Ectodermal cell (in vitro differentiated cells): ENCODE measurements around the gene CECR2.
A peak's percentile ranks its signal among the peaks of the same experiment; 100 is the strongest.

Experiments used
- H3K27ac ChIP-seq: 2 replicates; pipeline ENCODE4 v1.7.0; 2013; ENCODE audit warnings: mild to moderate bottlenecking, low read depth, low read length; ENCODE audit not compliant: insufficient read depth, poor library complexity, severe bottlenecking
- H3K27me3 ChIP-seq: 2 replicates; pipeline ENCODE4 v1.7.0; 2013; ENCODE audit warnings: mild to moderate bottlenecking, low read length; ENCODE audit not compliant: insufficient read depth, control insufficient read depth, poor library complexity, severe bottlenecking
- H3K36me3 ChIP-seq: one replicate; pipeline ENCODE4 v1.7.0; 2013; ENCODE audit warnings: low read length; ENCODE audit not compliant: control insufficient read depth, insufficient read depth
- H3K4me1 ChIP-seq: one replicate; pipeline ENCODE4 v1.7.0; 2013; ENCODE audit warnings: low read length; ENCODE audit not compliant: control insufficient read depth, insufficient read depth
- H3K4me3 ChIP-seq: 2 replicates; pipeline ENCODE4 v1.7.0; 2013; ENCODE audit warnings: low read depth, low read length, control low read depth; ENCODE audit not compliant: insufficient read depth
- H3K9me3 ChIP-seq: 2 replicates; pipeline ENCODE4 v1.7.0; 2013; ENCODE audit warnings: mild to moderate bottlenecking, low read length, moderate library complexity; ENCODE audit not compliant: control insufficient read depth
- WGBS, 2 experiments: methylation state at CpG; one replicate each; pipeline ENCODE4 v1.1.7; 2013; ENCODE audit warnings: missing lambda C conversion rate in 2 of 2; 5-methylcytosine and 5-hydroxymethylcytosine counted together

CECR2 gene

GRCh38 chr22:17436981-17437412 is 67.7 kb downstream of the CECR2 start:
- Histone ChIP-seq H3K27me3 (no peaks in the 10 kb centered on the region), H3K27ac (peak overlapping the region; percentile 95), H3K4me3 (peak overlapping the region; percentile 18), H3K4me1 (peaks cover 53% of the 10 kb centered on the region), H3K36me3 (no peaks in the 10 kb centered on the region), H3K9me3 (no peaks in the 10 kb centered on the region)
- WGBS, 2 experiments = 0% methylated on average over 8 of the region's 8 CpGs

- WGBS, 2 experiments = 98 to 100% methylated on average over 1 to 2 of the region's 2 CpGs
- peaks cover 48% of the 10 kb centered on the region for H3K4me1 ChIP-seq
Measured at GRCh38 chr22:17438026-17438425, 68.8 kb downstream of the CECR2 start.

GRCh38 chr22:17441326-17441725 is 72.1 kb downstream of the CECR2 start:
- Histone ChIP-seq H3K36me3 (peaks cover 4% of the 10 kb centered on the region), H3K27ac (no peak overlapping the region), H3K9me3 (no peaks in the 10 kb centered on the region), H3K4me1 (peaks cover 28% of the 10 kb centered on the region), H3K27me3 (no peaks in the 10 kb centered on the region), H3K4me3 (no peak overlapping the region)
- 89 to 94% methylated on average over 4 to 5 of the region's 5 CpGs for WGBS, 2 experiments

More at GRCh38 chr22:17438026-17438425, 68.8 kb downstream of the CECR2 start:
- H3K4me3 ChIP-seq = no peak overlapping the region
- no peaks in the 10 kb centered on the region for H3K36me3 ChIP-seq
- H3K27ac ChIP-seq = no peak overlapping the region
- H3K27me3 ChIP-seq = no peaks in the 10 kb centered on the region
- no peaks in the 10 kb centered on the region for H3K9me3 ChIP-seq

GRCh38 chr22:17443405-17444203 is 74.3 kb downstream of the CECR2 start:
- WGBS, 2 experiments = 87 to 89% methylated on average over 17 of the region's 17 CpGs
- Histone ChIP-seq H3K27me3 (no peaks in the 10 kb centered on the region), H3K27ac (peak overlapping the region; percentile 55)

GRCh38 chr22:17444204-17444504 is 74.9 kb downstream of the CECR2 start:
- Histone ChIP-seq H3K4me1 (peaks cover 13% of the 10 kb centered on the region), H3K27ac (no peak overlapping the region), H3K4me3 (no peak overlapping the region), H3K27me3 (no peaks in the 10 kb centered on the region), H3K9me3 (no peaks in the 10 kb centered on the region), H3K36me3 (peaks cover 4% of the 10 kb centered on the region)
- WGBS, 2 experiments = 93 to 94% methylated on average over 6 of the region's 6 CpGs

More at GRCh38 chr22:17443405-17444203, 74.3 kb downstream of the CECR2 start:
- Histone ChIP-seq H3K36me3 (peaks cover 4% of the 10 kb centered on the region), H3K4me1 (peaks cover 13% of the 10 kb centered on the region), H3K4me3 (no peak overlapping the region), H3K9me3 (no peaks in the 10 kb centered on the region)

- H3K36me3 ChIP-seq = peaks cover 4% of the 10 kb centered on the region
- H3K4me1 ChIP-seq = peaks cover 17% of the 10 kb centered on the region
- WGBS, 2 experiments = 95% methylated on average over 10 of the region's 10 CpGs
- no peak overlapping the region for H3K4me3 ChIP-seq
- no peaks in the 10 kb centered on the region for H3K27me3 ChIP-seq
- no peaks in the 10 kb centered on the region for H3K9me3 ChIP-seq
- H3K27ac ChIP-seq = no peak overlapping the region
Measured at GRCh38 chr22:17446698-17447097, 77.4 kb downstream of the CECR2 start.

GRCh38 chr22:17451316-17451715 is 82.1 kb downstream of the CECR2 start:
- Histone ChIP-seq H3K4me1 (peaks cover 4% of the 10 kb centered on the region), H3K36me3 (peaks cover 9% of the 10 kb centered on the region), H3K9me3 (no peaks in the 10 kb centered on the region), H3K4me3 (no peak overlapping the region), H3K27ac (no peak overlapping the region), H3K27me3 (no peaks in the 10 kb centered on the region)
- 93% methylated on average over 5 of the region's 5 CpGs for WGBS, 2 experiments

GRCh38 chr22:17460895-17461294 is 91.6 kb downstream of the CECR2 start:
- H3K4me1 ChIP-seq = peaks cover 7% of the 10 kb centered on the region
- H3K4me3 ChIP-seq = no peak overlapping the region
- no peaks in the 10 kb centered on the region for H3K36me3 ChIP-seq
- H3K27ac ChIP-seq = no peak overlapping the region
- no peaks in the 10 kb centered on the region for H3K9me3 ChIP-seq
- 87 to 94% methylated on average over 5 to 6 of the region's 6 CpGs for WGBS, 2 experiments
- no peaks in the 10 kb centered on the region for H3K27me3 ChIP-seq

GRCh38 chr22:17470880-17471500 is 101.7 kb downstream of the CECR2 start:
- Histone ChIP-seq H3K4me3 (no peak overlapping the region), H3K27me3 (no peaks in the 10 kb centered on the region), H3K4me1 (peaks cover 38% of the 10 kb centered on the region), H3K9me3 (no peaks in the 10 kb centered on the region), H3K27ac (peak overlapping the region; percentile 39), H3K36me3 (no peaks in the 10 kb centered on the region)
- 96 to 97% methylated on average over 4 of the region's 4 CpGs for WGBS, 2 experiments

- Histone ChIP-seq H3K9me3 (no peaks in the 10 kb centered on the region), H3K27ac (peak overlapping the region; percentile 80), H3K4me1 (peaks cover 45% of the 10 kb centered on the region), H3K27me3 (no peaks in the 10 kb centered on the region), H3K36me3 (no peaks in the 10 kb centered on the region), H3K4me3 (no peak overlapping the region)
- WGBS, 2 experiments = 27 to 31% methylated on average over 6 of the region's 6 CpGs
Measured at GRCh38 chr22:17471886-17472535, 102.8 kb downstream of the CECR2 start.
